Peyer's patch (tissue), 4 donors: Measurements from ENCODE around the gene TMEM143.

Experiments used
- POLR2A ChIP-seq, 2 donors: fragments of 450-650 bp; IDR thresholded peaks; one replicate each; pipeline ENCODE4 v1.5.1; 2017; ENCODE audit warnings: antibody characterized with exemption in 2 of 2, mild to moderate bottlenecking in 2 of 2, moderate library complexity in 2 of 2
- TF ChIP-seq, protein P1 (sequence below), 6 experiments: fragments of 450-650 bp in 4 of 6; fragments of 200-600 bp in 2 of 6; sonication (generic) in 1 of 6; IDR thresholded peaks; one replicate each; pipeline ENCODE4 v1.5.1; 2017 to 2019; ENCODE audit warnings: antibody characterized with exemption in 6 of 6, mild to moderate bottlenecking in 3 of 6, moderate library complexity in 1 of 6

DNA sequence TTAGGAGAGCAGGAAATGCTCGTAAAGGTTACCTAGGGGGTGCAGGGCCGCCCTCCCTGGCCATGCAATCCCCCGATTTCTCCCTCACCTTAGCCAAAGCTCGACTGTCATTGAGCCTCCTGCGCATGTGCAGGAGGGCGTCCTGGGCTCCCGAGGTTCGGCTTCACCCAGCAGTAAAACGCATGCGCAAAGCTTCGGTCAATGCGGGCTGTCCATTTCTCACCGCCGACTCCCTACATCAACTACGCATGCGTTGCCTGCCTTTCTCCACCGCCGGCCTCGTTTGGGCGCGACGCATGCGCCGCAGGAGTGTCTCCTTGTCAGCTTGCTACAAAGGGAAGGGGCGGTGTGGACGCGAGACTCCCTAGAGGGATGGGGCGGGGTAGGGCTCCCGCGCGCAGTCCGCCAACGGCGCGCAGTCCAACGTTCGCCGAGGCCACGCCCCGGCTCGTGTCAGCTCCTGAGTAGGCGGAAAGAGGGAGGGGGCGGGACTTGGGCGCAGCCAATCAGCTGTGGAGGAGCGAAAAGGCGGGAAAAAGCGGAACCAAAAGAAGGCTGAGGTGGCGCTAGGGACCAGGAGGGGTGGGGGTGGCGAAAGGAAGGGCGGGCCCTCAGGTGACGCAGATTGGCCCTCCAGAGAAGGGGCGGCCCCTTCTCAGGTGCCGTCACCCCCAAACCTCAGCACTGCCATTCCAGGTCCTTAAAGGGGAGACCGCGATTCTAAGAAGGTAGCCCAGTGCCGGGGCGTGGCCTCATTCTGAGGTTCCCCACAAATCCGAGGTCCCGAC lies at the start of gene TMEM143, which contains the start of gene SYNGR4:
- TF ChIP-seq, protein P1, sequence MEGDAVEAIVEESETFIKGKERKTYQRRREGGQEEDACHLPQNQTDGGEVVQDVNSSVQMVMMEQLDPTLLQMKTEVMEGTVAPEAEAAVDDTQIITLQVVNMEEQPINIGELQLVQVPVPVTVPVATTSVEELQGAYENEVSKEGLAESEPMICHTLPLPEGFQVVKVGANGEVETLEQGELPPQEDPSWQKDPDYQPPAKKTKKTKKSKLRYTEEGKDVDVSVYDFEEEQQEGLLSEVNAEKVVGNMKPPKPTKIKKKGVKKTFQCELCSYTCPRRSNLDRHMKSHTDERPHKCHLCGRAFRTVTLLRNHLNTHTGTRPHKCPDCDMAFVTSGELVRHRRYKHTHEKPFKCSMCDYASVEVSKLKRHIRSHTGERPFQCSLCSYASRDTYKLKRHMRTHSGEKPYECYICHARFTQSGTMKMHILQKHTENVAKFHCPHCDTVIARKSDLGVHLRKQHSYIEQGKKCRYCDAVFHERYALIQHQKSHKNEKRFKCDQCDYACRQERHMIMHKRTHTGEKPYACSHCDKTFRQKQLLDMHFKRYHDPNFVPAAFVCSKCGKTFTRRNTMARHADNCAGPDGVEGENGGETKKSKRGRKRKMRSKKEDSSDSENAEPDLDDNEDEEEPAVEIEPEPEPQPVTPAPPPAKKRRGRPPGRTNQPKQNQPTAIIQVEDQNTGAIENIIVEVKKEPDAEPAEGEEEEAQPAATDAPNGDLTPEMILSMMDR (IDR thresholded peaks at IDR 0.05) = no peak
- peak in 1 of 2 donors; percentile 38 for TF ChIP-seq POLR2A (IDR thresholded peaks at IDR 0.05)
